ENCODE data around the gene CRISPLD2. TPM values are rescaled to one million over a fixed set of nuclear protein-coding genes. Genes with fewer than 3 reads are reported as not detected.

Gene CRISPLD2
- total and polyA plus RNA-seq, 9 of the 15 experiments (the other 6 are each of a cell fraction or from before 2014, with no cell fraction given) = 0.03 to 0.24 (median 0.04) TPM; not detected in 4

- no peak overlapping the region for H2AFZ ChIP-seq (ENCODE audit: low read depth, low read length)
- TF ChIP-seq TEAD1 (CRISPR knock-in tag; IDR thresholded peaks at IDR 0.05) (0 out of 4 replicates have a peak, but pooled peaks of 1 of the 2 experiments have one; percentile 46), XRCC4 (IDR thresholded peaks at IDR 0.05; ENCODE audit: extremely low read depth, insufficient read depth, insufficient read length) (no peak), MAX (CRISPR knock-in tag; IDR thresholded peaks at IDR 0.05) (0 out of 2 replicates have a peak, but pooled peaks have one; percentile 29), ZC3H8 (IDR thresholded peaks at IDR 0.05) (no peak), CTBP1 (IDR thresholded peaks at IDR 0.05; ENCODE audit: borderline replicate concordance) (no peak)
These were observed 31.7 kb downstream of the CRISPLD2 start for GRCh38 chr16:84851192-84852127.

More at GRCh38 chr16:84851192-84852127, 31.7 kb downstream of the CRISPLD2 start:
- ATAC-seq (no peak), FAIRE-seq (no peak), DNase-seq (ENCODE audit: extremely low read depth in 1 of 4, low spot score in 3 of 4) (no peak)
- in situ Hi-C loops (cut with MboI) = no loop called here
- H3K9me1 ChIP-seq (ENCODE audit: control insufficient read depth, insufficient read depth, low read length) = no peaks in the 10 kb centered on the region
- intact Hi-C loops (cut with micrococcal nuclease) = no loop called here
- H3K4me3 ChIP-seq = no peak overlapping the region
- 33% methylated on average over 18 of the region's 18 CpGs for WGBS (ENCODE audit: insufficient coverage, low coverage, missing lambda C conversion rate)
- peaks cover 17% of the 10 kb centered on the region; the same call in 1 of the 2 replicates for H4K20me1 ChIP-seq (replicated peaks; ENCODE audit: control insufficient read depth, insufficient read depth, low read length)
- H3K9ac ChIP-seq (ENCODE audit: insufficient read depth in 1 of 2, low read depth in 2 of 2, low read length in 2 of 2) = no peak overlapping the region
- H3K27me3 ChIP-seq (ENCODE audit: control insufficient read depth in 2 of 2, insufficient read depth in 2 of 2, low read length in 2 of 2) = peaks cover 76 to 88% of the 10 kb centered on the region in 2 experiments
- ChIA-PET CTCF (ENCODE audit: low intra/inter-chr PET ratio) (no interaction called here), POLR2A (interaction anchor here (0.6 to 1.4 kb wide), 3 partner anchors 13 to 282 kb away, joined by 3 read pairs; no protein-coding TSS in a partner anchor)
- H3K4me1 ChIP-seq (replicated peaks in 1 of 2; ENCODE audit: control insufficient read depth in 2 of 2, insufficient read depth in 2 of 2, low read length in 2 of 2) = peaks cover 0 to 17% of the 10 kb centered on the region in 2 experiments; a peak in 1 of 5 replicates
- H3K9me3 ChIP-seq (replicated peaks; ENCODE audit: control insufficient read depth, insufficient read depth, low read depth, low read length) = no peaks in the 10 kb centered on the region
- no peak overlapping the region for H3K4me2 ChIP-seq (ENCODE audit: insufficient read depth, low read length)
- H3K79me2 ChIP-seq (ENCODE audit: control insufficient read depth, insufficient read depth, low read length) = no peaks in the 10 kb centered on the region
- no peak overlapping the region for H3K27ac ChIP-seq (ENCODE audit: extremely low read depth, low read depth, low read length)
- BruUV-seq (replicated peaks) = no TSS peak
- H3K36me3 ChIP-seq (ENCODE audit: control insufficient read depth, insufficient read depth, low read length) = no peaks in the 10 kb centered on the region
